ENCODE data around the gene DSG1.

GRCh38 chr18:31364190-31364589 is 46.2 kb downstream of the DSG1 start:
- no peak for TF ChIP-seq POLR2AphosphoS5 (IDR thresholded peaks at IDR 0.05; ENCODE audit: low read depth, low read length)
- TF ChIP-seq RAD21 (IDR thresholded peaks at IDR 0.05 in 1 of 2, conservative IDR thresholded peaks at IDR 0.05 in 1 of 2; ENCODE audit: low read depth in 2 of 2, low read length in 2 of 2) = no peak
- TF ChIP-seq CTCF (IDR thresholded peaks at IDR 0.05; ENCODE audit: control extremely low read depth in 1 of 3, insufficient read depth in 1 of 3, low read depth in 1 of 3, low read length in 3 of 3) = no peak
- TF ChIP-seq RNF2 (IDR thresholded peaks at IDR 0.05; ENCODE audit: borderline replicate concordance, low read depth, low read length, missing control alignments, poor library complexity, severe bottlenecking) = no peak
- no peak for TF ChIP-seq NRF1 (IDR thresholded peaks at IDR 0.05; ENCODE audit: low read depth, low read length)
- TF ChIP-seq MAFK (IDR thresholded peaks at IDR 0.05; ENCODE audit: low read depth, low read length) = no peak
- TF ChIP-seq CREB1 (IDR thresholded peaks at IDR 0.05) = no peak
- TF ChIP-seq GTF2F1 (IDR thresholded peaks at IDR 0.05; ENCODE audit: borderline replicate concordance, low read depth, low read length) = no peak
- no peak for TF ChIP-seq RBBP5 (IDR thresholded peaks at IDR 0.05; ENCODE audit: borderline replicate concordance, low read depth, low read length)
- no peak for TF ChIP-seq ATF3 (IDR thresholded peaks at IDR 0.05; ENCODE audit: insufficient read depth, low read depth, low read length)
